HG03103 (cell line): ENCODE measurements around the gene ZNG1B.
"Not testable (repeated sequence)": the region's sequence is repeated elsewhere in the genome, so short reads cannot be mapped to it uniquely, and the experiment has no call there.

Experiments used
- ATAC-seq: cut with Tn5 transposase; IDR thresholded peaks from one replicate; pipeline ENCODE4 v1.9.1; 2021; ENCODE audit warnings: low read depth; ENCODE audit not compliant: unreplicated experiment

Gene ZNG1B

DNA sequence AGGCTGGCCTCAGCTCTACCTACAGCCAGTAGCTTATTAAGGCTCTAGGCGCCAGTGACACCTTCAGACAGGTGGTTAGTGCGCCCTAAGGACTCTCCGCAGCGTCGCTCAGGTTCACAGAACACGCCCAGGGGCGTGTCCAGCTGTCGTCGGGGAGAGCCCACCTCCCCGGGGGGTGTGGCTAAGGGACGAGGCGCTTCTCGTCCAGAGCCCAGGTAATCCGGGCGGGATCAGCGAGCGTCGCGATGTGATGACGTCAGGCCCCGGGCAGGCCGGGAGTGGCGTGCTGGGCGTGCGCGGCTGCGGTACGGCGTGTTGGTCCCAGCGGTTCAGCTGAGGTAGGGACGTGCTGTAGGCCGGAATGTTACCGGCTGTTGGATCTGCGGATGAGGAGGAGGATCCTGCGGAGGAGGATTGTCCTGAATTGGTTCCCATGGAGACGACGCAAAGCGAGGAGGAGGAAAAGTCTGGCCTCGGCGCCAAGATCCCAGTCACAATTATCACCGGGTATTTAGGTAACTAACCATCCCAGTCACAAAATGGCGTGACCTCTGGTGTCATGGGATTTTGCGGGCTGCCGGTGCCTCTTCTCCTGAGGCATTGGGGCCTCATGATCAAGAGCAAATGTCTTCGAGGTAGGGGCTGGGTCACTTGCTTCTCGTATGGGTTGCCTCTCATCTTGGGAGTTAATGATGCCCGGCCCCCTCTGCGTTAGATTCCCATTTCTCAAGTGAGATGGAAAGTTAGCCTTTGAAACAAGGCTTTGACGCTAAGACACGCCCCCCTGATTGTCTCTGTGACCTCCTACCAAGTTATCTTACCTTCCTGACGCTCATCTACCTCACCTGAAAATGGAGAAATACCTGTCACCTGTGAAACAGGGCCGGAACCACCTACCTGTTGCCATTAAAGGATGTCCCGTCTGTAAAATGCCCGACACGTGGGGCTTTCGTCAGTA lies at the start of gene ZNG1B:
TSS of gene ZNG1B (plus strand) at position 184 of the 958 bp plus-strand sequence. CDS start at position 362, 178 bp downstream.
- not testable (repeated sequence) for ATAC-seq

DNA sequence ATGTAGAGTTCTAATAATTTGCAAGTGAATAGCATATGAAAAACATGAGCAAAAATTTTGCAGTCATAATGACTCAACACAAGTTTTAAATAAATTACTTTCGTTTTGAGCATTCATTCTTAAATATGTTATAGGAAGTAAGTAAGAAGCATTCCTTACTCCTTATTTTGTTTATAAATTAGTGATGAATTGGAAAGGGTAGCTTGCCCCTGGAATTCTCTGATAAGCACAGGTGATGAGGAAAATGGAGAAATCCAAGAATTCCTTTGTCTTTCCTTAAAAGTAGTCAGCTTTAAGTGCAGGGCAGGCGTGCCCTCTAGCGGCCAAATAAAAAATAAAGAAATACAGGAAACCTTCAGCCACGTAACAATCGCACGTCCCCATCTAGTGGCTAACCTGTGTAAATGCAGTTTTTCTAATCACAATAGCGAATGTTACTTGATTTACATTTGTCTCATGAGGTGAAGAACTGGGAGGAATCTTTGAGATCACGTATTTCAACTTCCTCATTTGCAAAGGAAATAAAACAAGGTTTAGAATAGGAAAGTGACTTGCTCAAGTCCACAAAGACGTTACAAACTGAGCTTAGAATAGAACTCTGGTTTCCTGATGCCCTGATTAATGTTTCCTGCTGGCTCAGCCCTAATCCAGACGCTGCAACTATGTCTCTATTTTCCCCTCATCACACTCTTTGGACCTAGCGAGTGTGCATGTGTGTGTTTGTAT lies 47.2 kb upstream of the ZNG1B start:
- ATAC-seq: peak; percentile 90

DNA sequence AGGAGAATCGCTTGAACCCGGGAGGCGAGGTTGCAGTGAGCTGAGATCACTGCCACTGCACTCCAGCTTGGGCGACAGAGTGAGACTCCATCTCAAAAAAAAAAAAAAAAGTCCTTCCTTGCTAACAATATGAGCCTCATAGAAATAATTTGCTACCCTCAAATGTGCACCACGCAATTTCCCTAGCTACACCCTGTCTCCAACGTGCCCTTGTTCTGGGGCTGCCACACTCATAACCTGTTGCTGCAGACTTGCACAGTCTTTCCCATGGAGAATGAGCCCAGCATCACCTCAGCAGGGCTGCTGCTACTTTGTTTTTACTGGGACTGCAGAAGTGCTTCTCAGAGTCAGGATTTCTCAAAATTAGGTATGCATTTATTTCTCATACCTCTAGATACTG lies 46.4 kb upstream of the ZNG1B start:
- ATAC-seq: no peak

DNA sequence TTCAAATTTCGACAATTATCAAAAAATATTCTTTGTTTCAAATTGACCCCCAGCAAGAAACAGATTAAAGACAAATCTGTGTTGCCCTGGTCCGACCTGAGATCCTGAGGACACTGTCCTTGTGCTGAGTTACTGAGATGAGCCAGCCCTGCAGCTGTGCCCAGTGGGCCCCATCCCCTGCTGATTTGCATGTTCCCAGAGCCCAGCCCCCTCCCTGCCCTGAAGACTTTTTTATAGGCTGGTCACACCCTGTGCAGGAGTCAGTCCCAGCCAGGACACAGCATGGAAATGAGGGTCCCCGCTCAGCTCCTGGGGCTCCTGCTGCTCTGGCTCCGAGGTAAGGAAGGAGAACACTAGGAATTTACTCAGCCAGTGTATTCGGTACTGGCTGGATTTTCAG lies 31.4 kb upstream of the ZNG1B start:
- no peak for ATAC-seq

DNA sequence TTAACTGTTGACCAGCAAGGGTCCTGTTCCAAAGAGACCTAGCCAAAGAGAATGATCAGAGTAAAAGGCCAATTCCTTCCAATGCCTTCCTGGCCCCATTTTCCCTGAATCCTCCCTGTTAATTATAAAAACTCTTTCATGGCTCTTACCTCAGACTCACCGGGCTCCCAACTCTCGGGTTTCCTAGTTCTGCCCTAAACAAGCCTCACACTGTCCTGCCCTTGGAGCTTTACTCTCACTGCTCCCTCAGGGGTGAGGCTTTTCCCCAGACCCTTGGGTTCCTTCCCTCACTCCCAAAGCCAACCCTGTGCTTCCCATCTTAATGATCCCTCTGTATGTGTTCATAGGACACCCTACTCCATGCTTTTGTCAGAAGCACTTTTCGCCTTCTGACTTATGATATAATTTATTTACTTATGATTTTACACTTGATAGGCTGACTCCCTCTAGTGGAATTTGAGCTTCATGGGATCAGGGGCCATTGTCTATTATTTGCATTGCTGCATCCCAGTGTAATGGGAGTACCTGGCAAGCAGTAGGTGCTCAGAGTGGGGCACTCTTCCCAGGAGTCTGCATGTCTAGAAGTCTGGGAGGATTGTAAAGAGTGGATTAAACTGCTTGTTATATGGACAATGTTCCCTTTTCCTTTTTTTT lies 29.9 kb upstream of the ZNG1B start:
- ATAC-seq: no peak

DNA sequence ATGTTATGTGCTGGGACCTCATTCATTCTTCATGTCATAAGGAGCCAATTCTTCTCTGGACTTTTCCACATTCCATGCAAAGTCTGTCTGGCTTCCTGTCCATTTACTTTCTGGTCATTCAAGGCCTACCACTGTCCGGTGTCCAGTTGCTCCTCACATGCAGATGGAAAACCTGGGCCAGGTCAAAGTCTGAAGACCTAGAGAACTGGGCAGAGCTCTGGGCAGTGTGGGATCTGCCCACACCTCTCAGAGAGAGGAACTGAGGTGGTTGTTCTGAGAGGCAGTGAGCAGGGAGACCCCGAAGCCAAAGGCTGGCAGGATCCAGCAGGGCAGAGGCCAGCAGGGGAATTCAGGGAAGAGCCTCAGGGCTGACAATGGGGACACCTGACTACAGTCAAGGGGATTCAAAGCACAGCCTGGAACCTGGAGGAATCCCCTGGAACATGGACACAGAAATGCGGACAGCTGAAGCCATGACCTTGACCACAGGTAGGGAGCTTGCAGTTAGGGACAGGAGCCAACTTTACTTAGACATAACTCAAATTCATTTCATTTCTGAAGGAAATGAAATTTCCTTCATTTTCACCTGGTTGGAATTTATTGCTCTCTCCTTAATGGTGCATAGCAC lies 25.7 kb upstream of the ZNG1B start:
- ATAC-seq: not testable (repeated sequence)

DNA sequence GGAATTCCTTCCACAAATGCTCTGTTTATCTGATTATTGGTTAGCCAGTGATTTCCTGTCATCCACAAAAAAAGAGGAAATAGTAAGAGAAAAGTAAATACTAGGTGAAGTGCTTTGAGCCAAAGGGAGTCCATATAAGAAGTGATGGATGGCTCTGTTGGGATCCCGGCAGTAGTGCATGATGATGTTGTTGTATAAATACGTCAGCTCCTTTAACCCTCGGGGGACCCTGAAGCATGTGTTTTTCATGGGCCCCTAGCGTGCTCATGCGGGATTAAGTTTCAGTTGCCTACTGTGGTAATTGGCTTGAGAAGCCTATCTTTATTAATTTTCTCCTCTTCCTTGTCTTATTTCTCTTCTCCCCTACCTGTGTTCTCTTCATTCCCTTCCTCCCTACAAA lies 24.7 kb upstream of the ZNG1B start:
- not testable (repeated sequence) for ATAC-seq

DNA sequence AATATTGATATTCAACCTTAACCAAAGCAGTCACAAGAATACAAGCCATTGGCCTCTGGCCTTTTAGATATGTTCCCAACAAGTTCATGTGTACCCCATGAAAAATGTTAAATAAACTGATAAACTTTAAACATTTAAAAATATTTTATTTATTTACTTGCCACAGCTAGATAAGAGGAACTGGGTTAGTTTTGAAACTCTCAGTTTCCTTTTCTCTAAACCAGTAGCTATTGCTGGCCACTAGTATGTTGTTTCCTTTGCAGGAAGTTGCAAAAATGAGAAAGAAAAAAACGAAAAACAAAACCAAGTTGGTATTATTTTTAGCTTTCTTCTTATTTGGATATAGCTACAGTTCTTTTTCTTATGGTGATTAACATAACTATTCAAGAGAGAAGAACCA lies 5.7 kb upstream of the ZNG1B start:
- not testable (repeated sequence) for ATAC-seq

DNA sequence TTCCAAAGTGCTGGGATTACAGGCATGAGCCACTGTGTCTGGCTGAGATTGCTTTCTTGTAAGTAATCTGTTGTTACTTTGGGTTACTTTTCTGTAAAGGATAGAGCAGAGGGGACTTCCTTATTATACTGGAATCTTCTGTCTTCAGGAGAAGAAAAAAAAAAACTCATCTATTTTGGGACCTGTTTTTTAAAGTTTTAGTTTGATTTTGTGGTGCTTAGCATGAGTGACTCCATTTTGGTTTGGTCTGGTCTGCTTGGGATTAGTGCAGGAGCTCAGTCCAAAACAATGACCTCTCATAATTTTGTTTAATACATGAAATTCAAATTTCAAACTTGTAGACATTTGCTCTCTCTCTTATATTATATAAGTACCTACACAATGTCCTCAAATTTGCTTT lies 4.0 kb upstream of the ZNG1B start:
- not testable (repeated sequence) for ATAC-seq

DNA sequence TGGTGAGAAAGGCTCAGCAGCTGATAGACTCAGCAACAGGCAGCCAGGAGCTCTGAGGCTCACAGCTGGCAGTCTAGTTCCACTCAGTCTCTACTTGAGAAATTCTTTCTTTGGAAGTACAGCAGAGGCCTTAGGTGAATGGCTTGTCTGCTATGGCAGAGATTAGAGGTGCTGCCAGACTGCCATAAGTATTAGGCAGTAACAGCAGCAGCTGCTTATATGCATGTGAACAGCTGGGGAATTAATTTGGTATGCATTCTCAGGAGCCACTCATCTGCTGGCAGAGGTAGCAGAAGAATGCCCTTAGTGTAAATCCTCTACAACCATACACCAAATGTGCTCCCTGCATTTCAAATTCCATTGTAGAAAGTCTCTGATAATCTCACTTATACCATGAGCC lies 28.3 kb downstream of the ZNG1B start:
- not testable (repeated sequence) for ATAC-seq

DNA sequence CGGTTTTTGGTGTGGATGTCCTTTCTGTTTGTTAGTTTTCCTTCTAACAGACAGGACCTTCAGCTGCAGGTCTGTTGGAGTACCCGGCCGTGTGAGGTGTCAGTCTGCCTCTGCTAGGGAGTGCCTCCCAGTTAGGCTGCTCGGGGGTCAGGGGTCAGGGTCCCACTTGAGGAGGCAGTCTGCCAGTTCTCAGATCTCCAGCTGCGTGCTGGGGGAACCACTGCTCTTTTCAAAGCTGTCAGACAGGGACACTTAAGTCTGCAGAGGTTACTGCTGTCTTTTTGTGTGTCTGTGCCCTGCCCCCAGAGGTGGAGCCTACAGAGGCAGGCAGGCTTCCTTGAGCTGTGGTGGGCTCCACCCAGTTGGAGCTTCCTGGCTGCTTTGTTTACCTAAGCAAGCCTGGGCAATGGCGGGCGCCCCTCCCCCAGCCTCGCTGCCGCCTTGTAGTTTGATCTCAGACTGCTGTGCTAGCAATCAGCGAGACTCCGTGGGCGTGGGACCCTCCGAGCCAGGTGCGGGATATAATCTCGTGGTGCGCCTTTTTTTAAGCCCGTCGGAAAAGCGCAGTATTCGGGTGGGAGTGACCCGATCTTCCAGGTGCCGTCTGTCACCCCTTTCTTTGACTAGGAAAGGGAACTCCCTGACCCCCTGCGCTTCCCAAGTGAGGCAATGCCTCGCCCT lies 39.3 kb downstream of the ZNG1B start:
- not testable (repeated sequence) for ATAC-seq

DNA sequence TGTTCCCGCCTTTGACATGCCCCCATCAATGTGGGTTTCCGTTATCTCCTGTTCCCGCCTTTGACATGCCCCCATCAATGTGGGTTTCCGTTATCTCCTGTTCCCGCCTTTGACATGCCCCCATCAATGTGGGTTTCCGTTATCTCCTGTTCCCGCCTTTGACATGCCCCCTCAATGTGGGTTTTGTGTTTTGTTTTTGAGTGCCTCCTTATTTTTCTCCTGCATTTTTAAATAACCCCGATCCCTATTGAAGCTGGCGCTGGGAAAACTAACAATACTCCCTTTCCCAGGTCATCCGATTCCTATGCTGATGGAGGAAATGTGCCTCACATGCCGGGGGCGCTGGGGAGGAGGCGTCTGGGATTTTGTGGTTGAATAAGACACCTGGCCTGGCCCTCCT lies 59.0 kb downstream of the ZNG1B start:
- not testable (repeated sequence) for ATAC-seq

DNA sequence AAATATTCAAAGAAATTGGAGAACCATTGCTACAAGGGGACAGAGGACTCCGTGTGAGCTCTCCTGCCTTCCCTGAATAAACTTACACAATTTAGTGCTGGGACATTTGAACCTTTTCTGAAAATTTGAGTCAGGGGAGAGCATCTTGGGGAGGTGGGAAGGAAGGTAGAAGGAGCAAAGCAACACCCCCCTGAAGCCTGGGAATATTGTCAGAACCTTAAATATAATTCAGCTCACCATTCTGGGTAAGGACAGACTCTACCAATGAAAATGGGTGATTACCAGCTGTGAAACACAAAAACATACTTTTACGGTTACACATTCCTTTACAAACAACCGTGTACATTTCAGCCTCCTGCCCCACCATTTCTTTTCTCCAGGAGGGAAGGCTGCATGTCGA lies 60.9 kb downstream of the ZNG1B start, which contains the start of gene FOXD4L1:
TSS of gene FOXD4L1 (plus strand) at position 301 of the 400 bp plus-strand sequence. CDS start 592 bp downstream, outside the sequence.
- ATAC-seq: not testable (repeated sequence)

DNA sequence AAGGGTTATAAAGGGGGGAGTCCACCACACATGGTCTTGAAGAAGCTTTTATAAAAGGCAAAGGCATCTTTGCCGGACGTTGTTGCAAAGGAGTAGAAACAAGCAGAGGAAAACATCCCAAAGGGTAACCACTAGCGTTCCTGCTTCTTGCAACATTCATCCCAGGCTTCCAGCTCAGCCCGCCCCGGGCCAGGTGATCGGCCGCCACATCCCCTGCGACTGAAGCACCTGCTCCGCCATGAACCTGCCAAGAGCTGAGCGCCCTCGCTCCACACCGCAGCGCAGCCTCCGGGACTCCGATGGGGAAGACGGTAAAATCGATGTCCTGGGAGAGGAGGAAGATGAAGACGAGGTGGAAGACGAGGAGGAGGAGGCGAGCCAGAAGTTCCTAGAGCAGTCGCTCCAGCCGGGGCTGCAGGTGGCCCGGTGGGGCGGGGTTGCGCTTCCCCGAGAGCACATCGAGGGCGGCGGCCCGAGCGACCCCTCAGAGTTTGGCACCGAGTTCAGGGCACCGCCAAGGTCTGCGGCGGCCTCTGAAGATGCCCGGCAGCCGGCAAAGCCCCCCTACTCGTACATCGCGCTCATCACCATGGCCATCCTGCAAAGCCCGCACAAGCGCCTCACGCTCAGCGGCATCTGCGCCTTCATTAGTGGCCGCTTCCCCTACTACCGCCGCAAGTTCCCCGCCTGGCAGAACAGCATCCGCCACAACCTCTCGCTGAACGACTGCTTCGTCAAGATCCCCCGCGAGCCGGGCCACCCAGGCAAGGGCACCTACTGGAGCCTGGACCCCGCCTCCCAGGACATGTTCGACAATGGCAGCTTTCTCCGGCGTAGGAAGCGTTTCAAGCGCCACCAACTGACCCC lies 61.8 kb downstream of the ZNG1B start:
- not testable (repeated sequence) for ATAC-seq

DNA sequence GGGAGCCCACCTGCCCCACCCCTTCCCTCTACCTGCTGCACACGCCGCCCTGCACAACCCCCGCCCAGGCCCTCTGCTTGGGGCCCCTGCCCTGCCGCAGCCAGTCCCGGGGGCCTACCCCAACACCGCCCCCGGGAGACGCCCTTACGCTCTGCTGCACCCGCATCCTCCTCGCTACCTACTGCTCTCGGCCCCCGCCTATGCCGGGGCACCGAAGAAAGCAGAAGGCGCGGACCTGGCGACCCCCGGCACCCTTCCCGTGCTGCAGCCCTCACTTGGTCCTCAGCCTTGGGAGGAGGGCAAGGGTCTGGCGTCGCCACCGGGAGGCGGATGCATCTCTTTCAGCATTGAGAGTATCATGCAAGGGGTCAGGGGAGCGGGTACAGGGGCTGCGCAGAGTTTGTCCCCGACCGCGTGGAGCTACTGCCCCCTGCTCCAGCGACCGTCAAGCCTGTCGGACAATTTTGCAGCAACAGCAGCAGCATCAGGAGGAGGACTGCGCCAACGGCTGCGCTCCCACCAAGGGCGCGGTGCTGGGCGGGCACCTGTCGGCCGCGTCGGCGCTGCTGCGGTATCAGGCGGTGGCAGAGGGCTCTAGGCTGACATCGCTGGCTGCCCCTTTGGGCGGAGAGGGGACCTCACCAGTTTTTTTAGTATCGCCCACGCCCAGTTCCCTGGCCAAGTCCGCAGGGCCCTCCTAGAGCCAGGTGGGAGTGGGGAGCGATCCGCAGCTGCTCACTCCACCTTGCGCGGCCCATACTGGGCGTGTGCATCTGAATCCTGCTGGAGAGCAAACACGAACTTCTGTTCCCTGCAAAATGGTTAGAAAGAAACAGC lies 62.6 kb downstream of the ZNG1B start:
- ATAC-seq: not testable (repeated sequence)

DNA sequence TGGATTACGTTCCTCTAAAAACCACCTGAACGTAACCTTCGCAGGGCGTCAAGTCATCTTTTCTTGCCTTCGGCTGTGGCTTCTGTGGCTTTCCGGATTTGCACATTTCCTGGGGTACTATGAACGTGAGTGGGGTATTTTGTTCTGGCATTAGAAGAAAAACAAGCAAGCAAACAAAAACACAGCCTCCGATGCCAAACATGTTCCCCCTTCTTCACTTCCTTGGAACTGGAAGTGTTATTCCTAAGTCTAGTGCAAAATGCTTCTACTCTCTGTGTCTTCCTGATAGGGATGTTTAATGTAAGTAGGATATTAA lies 63.2 kb downstream of the ZNG1B start:
- ATAC-seq: not testable (repeated sequence)

DNA sequence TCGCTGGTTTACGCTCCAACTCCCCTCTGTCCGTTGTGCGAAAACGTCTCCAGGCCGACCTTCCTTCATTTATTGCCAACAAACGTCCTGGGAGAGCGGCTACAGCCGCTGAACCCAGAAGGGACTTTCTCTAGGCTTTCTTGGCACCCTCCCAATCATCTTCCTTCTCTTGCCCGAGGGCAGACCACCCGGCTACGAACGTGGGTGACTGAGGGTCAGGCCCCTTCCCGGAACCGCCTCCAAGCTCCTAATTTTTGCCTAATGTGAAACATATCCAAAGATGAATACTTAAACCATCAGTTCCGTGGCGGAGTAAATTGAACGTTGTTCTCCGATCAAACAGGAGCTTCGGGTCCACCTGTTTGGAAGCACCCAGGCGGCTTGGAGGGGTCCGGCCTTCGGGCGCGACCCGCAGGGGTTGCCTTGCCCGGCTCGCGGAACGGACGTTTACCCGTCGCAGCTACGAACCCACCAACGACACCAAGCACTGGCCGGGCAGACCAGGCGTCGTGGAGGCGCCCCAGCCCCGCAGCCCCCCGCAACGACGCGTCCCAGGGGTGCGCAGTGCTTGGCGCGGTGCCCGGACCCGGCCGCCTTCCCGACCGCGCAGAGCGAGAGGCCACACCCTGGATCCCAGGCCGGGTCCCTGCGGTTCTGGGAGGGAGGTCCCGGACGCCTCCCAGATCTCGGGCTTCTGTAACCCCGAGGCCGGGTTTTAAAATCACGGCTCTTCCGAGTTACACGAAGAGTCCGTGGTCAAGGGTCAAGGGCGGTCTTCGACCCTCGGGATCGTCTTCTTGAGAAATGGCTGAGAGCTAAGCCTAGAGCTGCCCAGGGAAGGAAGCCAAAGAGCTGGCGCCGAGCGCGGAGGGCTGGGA lies 65.0 kb downstream of the ZNG1B start:
- not testable (repeated sequence) for ATAC-seq
